Urothelium cell line (cell line): Measurements from ENCODE around the gene INTS14.

Source experiments
- DNase-seq: peaks from one replicate; pipeline ENCODE4 v3.0.0; 2011; ENCODE audit warnings: low spot score, mixed read lengths
- FAIRE-seq: peaks from 2 replicates; lab custom pipeline; 2011; peaks lifted over from hg19 to GRCh38; lab: Jason Lieb, UNC

INTS14 gene

GRCh38 chr15:65540314-65540713, 70.6 kb downstream of the INTS14 start:
- FAIRE-seq = no peak
- DNase-seq = no peak

GRCh38 chr15:65535192-65535591, 75.7 kb downstream of the INTS14 start:
- FAIRE-seq (no peak), DNase-seq (no peak)

- DNase-seq = no peak
- FAIRE-seq = no peak
Observed at GRCh38 chr15:65533057-65533756, 77.7 kb downstream of the INTS14 start.

- DNase-seq = no peak
Observed at GRCh38 chr15:65532738-65533051, 78.2 kb downstream of the INTS14 start.

DNA sequence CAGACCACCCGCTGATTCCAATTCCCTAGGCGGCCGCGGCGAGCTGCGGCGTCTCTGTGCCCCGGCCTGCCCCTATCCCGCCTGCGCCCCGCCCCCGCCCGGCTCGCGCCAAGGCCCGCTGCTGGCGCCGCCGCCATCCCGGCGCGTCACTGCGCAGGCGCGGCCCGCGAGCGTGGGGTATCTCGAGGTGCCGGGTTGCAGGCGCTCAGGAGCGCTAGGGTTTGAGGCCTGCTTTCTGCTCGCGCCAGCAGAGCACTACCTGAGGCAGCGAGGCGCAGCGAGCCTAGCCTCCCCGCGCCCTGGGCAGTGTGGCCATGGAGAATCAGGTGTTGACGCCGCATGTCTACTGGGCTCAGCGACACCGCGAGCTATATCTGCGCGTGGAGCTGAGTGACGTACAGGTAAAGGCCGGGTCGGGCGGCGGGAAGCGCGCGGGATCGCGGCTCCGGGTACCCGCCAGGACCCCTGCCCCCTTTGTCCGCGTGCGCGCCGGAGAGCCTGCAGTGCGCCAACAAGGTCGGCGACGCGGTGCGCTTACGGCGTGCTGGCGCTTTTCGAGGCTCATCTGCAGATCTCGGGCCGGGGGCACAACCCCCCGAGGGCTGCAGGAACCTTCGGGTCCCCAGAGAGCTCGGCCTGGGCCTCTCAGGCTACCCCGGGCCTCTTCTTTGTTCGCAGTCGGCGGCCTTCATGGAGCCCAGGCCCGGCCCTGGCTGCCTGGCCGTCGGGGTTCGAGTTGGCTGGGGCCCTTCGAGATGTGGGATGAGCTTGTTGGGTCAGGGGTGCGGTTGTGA, 80.4 kb downstream of the INTS14 start, which contains the start of gene HACD3:
HACD3 (plus strand) TSS at position 146 of the 794 bp plus-strand sequence; CDS start at position 315, 169 bp downstream.
- DNase-seq (peak; percentile 99), FAIRE-seq (peak; percentile 82)

More at GRCh38 chr15:65532738-65533051, 78.2 kb downstream of the INTS14 start:
- FAIRE-seq = no peak

DNA sequence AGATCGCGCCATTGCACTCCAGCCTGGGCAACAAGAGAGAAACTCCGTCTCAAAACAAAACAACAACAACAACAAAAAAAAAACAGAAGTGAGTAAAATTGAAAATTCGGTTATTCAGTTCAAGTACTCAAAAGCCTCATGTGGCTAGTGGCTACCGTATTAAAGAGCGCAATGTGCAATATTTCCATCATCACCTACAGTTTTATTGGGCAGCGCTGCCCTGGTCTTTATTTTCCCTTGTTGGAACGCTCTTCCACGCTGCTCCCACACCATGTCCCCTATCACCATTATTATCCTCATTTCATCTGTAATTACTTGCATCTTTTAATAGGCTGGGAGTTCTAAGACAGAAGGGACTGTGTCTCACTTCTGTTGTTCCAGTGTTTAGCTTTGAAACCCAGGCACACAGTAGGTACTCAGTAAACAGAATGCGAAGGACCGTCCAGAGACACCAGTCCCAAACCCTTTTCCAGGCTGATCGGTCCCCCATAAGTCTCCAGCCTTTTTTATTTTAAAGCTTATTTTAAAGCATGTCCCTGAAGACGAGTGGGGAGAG, 81.1 kb downstream of the INTS14 start:
- FAIRE-seq = no peak
- no peak for DNase-seq
